Vagina (tissue), 2 donors: ENCODE results near the gene CBFA2T3. TPM values are rescaled to one million over a fixed set of nuclear protein-coding genes. Genes with fewer than 3 reads are reported as not detected.
A peak's percentile ranks its signal among the peaks of the same experiment; 100 is the strongest.

ENCODE experiments used
- DNase-seq, 2 donors: peaks; one replicate each; pipeline ENCODE4 v3.0.0-alpha.2; 2017; ENCODE audit errors: extremely low spot score in 2 of 2
- H3K27ac ChIP-seq: fragments of 200-600 bp; sonication (generic); one replicate; pipeline ENCODE4 v1.5.1; 2019
- H3K27me3 ChIP-seq: fragments of 200-600 bp; sonication (generic); one replicate; pipeline ENCODE4 v1.5.1; 2019
- H3K36me3 ChIP-seq, 2 donors: fragments of 200-600 bp; sonication (generic); one replicate each; pipeline ENCODE4 v1.5.1; 2017 to 2019
- H3K4me1 ChIP-seq: fragments of 200-600 bp; sonication (generic); one replicate; pipeline ENCODE4 v1.5.1; 2019
- H3K4me3 ChIP-seq, 2 donors: fragments of 200-600 bp; sonication (generic); 1 replicate in 1 of 2; 2 replicates in 1 of 2; pipeline ENCODE4 v1.5.1; 2016 to 2019
- H3K9me3 ChIP-seq: fragments of 200-600 bp; sonication (generic); one replicate; pipeline ENCODE4 v1.5.1; 2019
- CTCF ChIP-seq, 3 experiments: fragments of 450-650 bp in 2 of 3; fragments of 200-600 bp in 1 of 3; sonication (generic) in 1 of 3; IDR thresholded peaks; one replicate each; pipeline ENCODE4 v1.5.1; 2017 to 2019; ENCODE audit warnings: antibody characterized with exemption in 3 of 3, mild to moderate bottlenecking in 2 of 3, moderate library complexity in 2 of 3
- POLR2A ChIP-seq, 2 donors: fragments of 450-650 bp; IDR thresholded peaks; one replicate each; pipeline ENCODE4 v1.6.1; 2017; ENCODE audit warnings: antibody characterized with exemption in 2 of 2, mild to moderate bottlenecking in 2 of 2, moderate library complexity in 2 of 2
- POLR2AphosphoS5 ChIP-seq, 2 donors: sonication (generic); formaldehyde crosslinking; IDR thresholded peaks; one replicate each; pipeline ENCODE4 v1.9.0; 2017; ENCODE audit warnings: antibody characterized with exemption in 2 of 2, mild to moderate bottlenecking in 2 of 2, low read depth in 1 of 2; ENCODE audit not compliant: insufficient read depth in 1 of 2
- intact Hi-C: fragments of 100-400 bp; cut with DNase I; formaldehyde crosslinking; loops from one replicate; pipeline ENCODE4 v1.15.1; 2023
- total RNA-seq: library from RNA; depleted of rRNA; stranded (reverse); fragments of >200 nt; gene quantifications from one replicate; pipeline ENCODE4 v1.2.3, GENCODE V29; 2016

Gene CBFA2T3
- total RNA-seq, 1 donor from 2014 or later = 2.7 TPM

GRCh38 chr16:88825146-88825545 lies 151.9 kb downstream of the CBFA2T3 start:
- Histone ChIP-seq H3K36me3 (peaks cover 0 to 34% of the 10 kb centered on the region in 2 donors), H3K9me3 (no peaks in the 10 kb centered on the region), H3K4me3 (no peak overlapping the region), H3K27me3 (no peaks in the 10 kb centered on the region), H3K4me1 (peaks cover 4% of the 10 kb centered on the region), H3K27ac (peak overlapping the region; percentile 53)
- intact Hi-C loops = no loop called here
- TF ChIP-seq POLR2AphosphoS5 (IDR thresholded peaks at IDR 0.05; ENCODE audit: insufficient read depth in 1 of 2, low read depth in 1 of 2) (no peak), CTCF (IDR thresholded peaks at IDR 0.05) (no peak), POLR2A (IDR thresholded peaks at IDR 0.05) (no peak)
- no peak for DNase-seq

Other genes with a start within 250 kb of the CBFA2T3 start
- 184 TPM for gene PIEZO1, start 192.0 kb downstream of the CBFA2T3 start, total RNA-seq
- 10.8 TPM for gene CDT1, start 173.4 kb downstream of the CBFA2T3 start, total RNA-seq
- gene APRT, start 165.3 kb downstream of the CBFA2T3 start, total RNA-seq = 134 TPM
- gene GALNS, start 120.3 kb downstream of the CBFA2T3 start, total RNA-seq = 61.4 TPM
- 50.8 TPM for gene TRAPPC2L, start 120.1 kb downstream of the CBFA2T3 start, total RNA-seq
- gene PABPN1L, start 110.5 kb downstream of the CBFA2T3 start, total RNA-seq = not detected
- gene ACSF3, start 116.6 kb upstream of the CBFA2T3 start, total RNA-seq = 23.3 TPM
- gene CDH15, start 194.5 kb upstream of the CBFA2T3 start, total RNA-seq = not detected
- gene SLC22A31, start 223.3 kb upstream of the CBFA2T3 start, total RNA-seq = not detected
- gene ZNF778, start 240.5 kb upstream of the CBFA2T3 start, total RNA-seq = 6.6 TPM